B cell (primary cell): ENCODE results near the gene ACHE. TPM values are rescaled to one million over a fixed set of nuclear protein-coding genes. Genes with fewer than 3 reads are reported as not detected.

Experiments used
- ATAC-seq: fragments of 200-7000 bp; cut with Tn5 transposase; one replicate; pipeline ENCODE4 v1.10.0; 2021; ENCODE audit warnings: low read depth, mild to moderate bottlenecking, moderate number of reproducible peaks, moderate library complexity
- CTCF ChIA-PET: fragments of 350-600 bp; sonication (Branson Sonifier 250); formaldehyde crosslinking; loops from one replicate; lab custom pipeline; 2021; ENCODE audit warnings: antibody characterized with exemption, inconsistent platforms; lab: Charles Lee
- POLR2A ChIA-PET: fragments of 350-600 bp; sonication (Branson Sonifier 250); formaldehyde crosslinking; loops from one replicate; lab custom pipeline; 2021; ENCODE audit warnings: antibody characterized with exemption; lab: Charles Lee
- DNase-seq: peaks from one replicate; pipeline ENCODE4 v3.0.0; 2013
- H2AFZ ChIP-seq: 2 replicates; pipeline ENCODE4 v1.6.1; 2012; ENCODE audit warnings: mild to moderate bottlenecking, low read depth, low read length; ENCODE audit not compliant: insufficient read depth, poor library complexity, severe bottlenecking
- H3K27ac ChIP-seq, 2 donors: 1 replicate in 1 of 2; 2 replicates in 1 of 2; pipeline ENCODE4 v1.5.1; 2012 to 2013; ENCODE audit warnings: low read length in 2 of 2, mild to moderate bottlenecking in 2 of 2, moderate library complexity in 1 of 2
- H3K27me3 ChIP-seq, 4 experiments: fragments of 200-600 bp in 1 of 4; sonication (generic) in 1 of 4; replicated peaks in 1 of 4; 1 replicate in 2 of 4; 2 replicates in 2 of 4; pipeline versions ENCODE4 v1.6.1 to v1.7.0; 2013 to 2016; ENCODE audit warnings: low read length in 3 of 4, mild to moderate bottlenecking in 2 of 4, mixed read lengths in 1 of 4, moderate library complexity in 1 of 4; ENCODE audit not compliant: insufficient read depth in 4 of 4, control insufficient read depth in 3 of 4; ENCODE audit errors: control extremely low read depth in 1 of 4
- H3K36me3 ChIP-seq, 2 experiments: replicated peaks in 1 of 2; 1 replicate in 1 of 2; 2 replicates in 1 of 2; pipeline versions ENCODE4 v1.6.1 to v1.7.1; 2013; ENCODE audit warnings: low read length in 1 of 2; ENCODE audit not compliant: insufficient read depth in 2 of 2, control insufficient read depth in 1 of 2; ENCODE audit errors: control extremely low read depth in 1 of 2, extremely low read depth in 1 of 2
- H3K4me1 ChIP-seq, 2 donors: fragments of 200-600 bp in 1 of 2; sonication (generic) in 1 of 2; 1 replicate in 1 of 2; 2 replicates in 1 of 2; pipeline versions ENCODE4 v1.5.1 to v1.6.1; 2013 to 2017; ENCODE audit warnings: low read length in 2 of 2; ENCODE audit not compliant: control insufficient read depth in 2 of 2, insufficient read depth in 2 of 2
- H3K4me2 ChIP-seq: replicated peaks from 2 replicates; pipeline ENCODE3; 2012; ENCODE audit warnings: mild to moderate bottlenecking, low read depth, low read length; ENCODE audit not compliant: poor library complexity, severe bottlenecking
- H3K4me3 ChIP-seq, 5 experiments: fragments of 200-600 bp in 1 of 5; sonication (generic) in 1 of 5; 1 replicate in 3 of 5; 2 replicates in 2 of 5; pipeline versions ENCODE4 v1.5.1 to v1.7.0; 2011 to 2016; ENCODE audit warnings: low read length in 4 of 5, mild to moderate bottlenecking in 4 of 5, low read depth in 2 of 5, control low read depth in 1 of 5, moderate library complexity in 1 of 5; ENCODE audit not compliant: insufficient read depth in 1 of 5; ENCODE audit errors: control extremely low read depth in 1 of 5, extremely low read depth in 1 of 5
- H3K79me2 ChIP-seq: fragments of 200-600 bp; sonication (generic); one replicate; pipeline ENCODE4 v1.6.0; 2016; ENCODE audit warnings: low read length; ENCODE audit not compliant: control insufficient read depth, insufficient read depth
- H3K9ac ChIP-seq: fragments of 200-600 bp; sonication (generic); 2 replicates; pipeline ENCODE4 v1.6.1; 2017; ENCODE audit warnings: mild to moderate bottlenecking, low read length, moderate library complexity
- H3K9me3 ChIP-seq, 3 donors: one replicate each; pipeline versions ENCODE4 v1.6.1 to v1.7.1; 2013; ENCODE audit warnings: low read length in 2 of 3; ENCODE audit not compliant: control insufficient read depth in 2 of 3, insufficient read depth in 1 of 3; ENCODE audit errors: control extremely low read depth in 1 of 3
- H4K20me1 ChIP-seq: 2 replicates; pipeline ENCODE4 v1.6.0; 2012; ENCODE audit warnings: mild to moderate bottlenecking, low read length; ENCODE audit not compliant: insufficient read depth, control insufficient read depth, poor library complexity, severe bottlenecking
- H3K27ac Mint-ChIP-seq: one replicate; pipeline ENCODE4 v1.8.0; 2021; ENCODE audit warnings: mixed read lengths
- H3K27me3 Mint-ChIP-seq: one replicate; pipeline ENCODE4 v1.8.0; 2021; ENCODE audit warnings: mixed read lengths
- H3K4me1 Mint-ChIP-seq: one replicate; pipeline ENCODE4 v1.8.0; 2021; ENCODE audit warnings: mixed read lengths
- H3K4me3 Mint-ChIP-seq: one replicate; pipeline ENCODE4 v1.8.0; 2021; ENCODE audit warnings: mixed read lengths
- H3K9me3 Mint-ChIP-seq: one replicate; pipeline ENCODE4 v1.8.0; 2022; ENCODE audit warnings: mixed read lengths; ENCODE audit not compliant: insufficient read depth
- EZH2 ChIP-seq: IDR thresholded peaks from 2 replicates; pipeline ENCODE4 v1.6.1; 2012; ENCODE audit warnings: borderline replicate concordance, low read depth, mild to moderate bottlenecking, moderate library complexity, low read length; ENCODE audit not compliant: insufficient read depth, poor library complexity, severe bottlenecking
- WGBS: methylation state at CpG from one replicate; pipeline ENCODE4 v1.1.5; 2013; ENCODE audit warnings: missing lambda C conversion rate; ENCODE audit not compliant: insufficient coverage; 5-methylcytosine and 5-hydroxymethylcytosine counted together
- intact Hi-C: fragments of 100-400 bp; cut with micrococcal nuclease; formaldehyde crosslinking; loops from one replicate; pipeline ENCODE4 v1.10.0; 2022
- polyA plus RNA-seq: library from polyadenylated mRNA; depleted of rRNA; stranded (reverse); fragments of >200 nt; gene quantifications from 2 replicates; pipeline ENCODE4 v1.2.3, GENCODE V29; 2012
- total RNA-seq, 2 donors: library from RNA; stranded (reverse); fragments of 120-200 nt in 1 of 2; gene quantifications; 1 replicate in 1 of 2; 2 replicates in 1 of 2; pipeline versions ENCODE4 v1.2.3 to v1.2.4, GENCODE V29; 2013 to 2022
- TF ChIP-seq, protein P1 (sequence below): fragments of 200-600 bp; IDR thresholded peaks from one replicate; pipeline ENCODE4 v1.8.0; 2022; ENCODE audit warnings: antibody characterized with exemption, mild to moderate bottlenecking

The ACHE gene
- total and polyA plus RNA-seq, 2 donors (not counting 1 experiment from before 2014, with no cell fraction given), result 0.13 to 0.15 TPM

GRCh38 chr7:100874300-100874576 is 21.4 kb downstream of the ACHE start:
- Mint-ChIP-seq H3K4me3 (peak overlapping the region; percentile 97), H3K9me3 (no peaks in the 10 kb centered on the region), H3K4me1 (peaks cover 36% of the 10 kb centered on the region), H3K27ac (peak overlapping the region; percentile 95), H3K27me3 (no peaks in the 10 kb centered on the region)
- peak overlapping the region; percentile 95 for H2AFZ ChIP-seq
- ChIA-PET CTCF (interaction anchor here (1.0 to 5.2 kb wide), 2 partner anchors 22 to 957 kb away, joined by 3 to 36 read pairs; partner anchors contain the start of gene SLC12A9), POLR2A (interaction anchor here (1.3 kb wide), 1 partner anchor 21 kb away, joined by 16 read pairs; the partner anchor contains the start of gene ACHE)
- intact Hi-C loops, result loop anchor here (2.0 kb wide), 1 partner anchor 37 kb away; no protein-coding TSS in a partner anchor
- peaks cover 54% of the 10 kb centered on the region for H3K79me2 ChIP-seq
- WGBS, result 97% methylated on average over 7 of the region's 8 CpGs
- no peaks in the 10 kb centered on the region for H3K27me3 ChIP-seq
- peaks cover 0 to 22% of the 10 kb centered on the region in 2 experiments for H3K36me3 ChIP-seq
- H4K20me1 ChIP-seq, result peaks cover 38% of the 10 kb centered on the region
- peak overlapping the region; percentile 73 to 99 (median 89) for H3K4me3 ChIP-seq
- H3K4me2 ChIP-seq, result peak overlapping the region; percentile 81
- H3K9me3 ChIP-seq, result no peaks in the 10 kb centered on the region
- TF ChIP-seq EZH2, result no peak
- TF ChIP-seq, protein P1, sequence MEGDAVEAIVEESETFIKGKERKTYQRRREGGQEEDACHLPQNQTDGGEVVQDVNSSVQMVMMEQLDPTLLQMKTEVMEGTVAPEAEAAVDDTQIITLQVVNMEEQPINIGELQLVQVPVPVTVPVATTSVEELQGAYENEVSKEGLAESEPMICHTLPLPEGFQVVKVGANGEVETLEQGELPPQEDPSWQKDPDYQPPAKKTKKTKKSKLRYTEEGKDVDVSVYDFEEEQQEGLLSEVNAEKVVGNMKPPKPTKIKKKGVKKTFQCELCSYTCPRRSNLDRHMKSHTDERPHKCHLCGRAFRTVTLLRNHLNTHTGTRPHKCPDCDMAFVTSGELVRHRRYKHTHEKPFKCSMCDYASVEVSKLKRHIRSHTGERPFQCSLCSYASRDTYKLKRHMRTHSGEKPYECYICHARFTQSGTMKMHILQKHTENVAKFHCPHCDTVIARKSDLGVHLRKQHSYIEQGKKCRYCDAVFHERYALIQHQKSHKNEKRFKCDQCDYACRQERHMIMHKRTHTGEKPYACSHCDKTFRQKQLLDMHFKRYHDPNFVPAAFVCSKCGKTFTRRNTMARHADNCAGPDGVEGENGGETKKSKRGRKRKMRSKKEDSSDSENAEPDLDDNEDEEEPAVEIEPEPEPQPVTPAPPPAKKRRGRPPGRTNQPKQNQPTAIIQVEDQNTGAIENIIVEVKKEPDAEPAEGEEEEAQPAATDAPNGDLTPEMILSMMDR, result no peak
- ATAC-seq (no peak), DNase-seq (no peak)
- H3K4me1 ChIP-seq, result peaks cover 22 to 32% of the 10 kb centered on the region in 2 donors
- peak overlapping the region; percentile 95 for H3K9ac ChIP-seq
- peak overlapping the region; percentile 91 to 96 for H3K27ac ChIP-seq

DNA sequence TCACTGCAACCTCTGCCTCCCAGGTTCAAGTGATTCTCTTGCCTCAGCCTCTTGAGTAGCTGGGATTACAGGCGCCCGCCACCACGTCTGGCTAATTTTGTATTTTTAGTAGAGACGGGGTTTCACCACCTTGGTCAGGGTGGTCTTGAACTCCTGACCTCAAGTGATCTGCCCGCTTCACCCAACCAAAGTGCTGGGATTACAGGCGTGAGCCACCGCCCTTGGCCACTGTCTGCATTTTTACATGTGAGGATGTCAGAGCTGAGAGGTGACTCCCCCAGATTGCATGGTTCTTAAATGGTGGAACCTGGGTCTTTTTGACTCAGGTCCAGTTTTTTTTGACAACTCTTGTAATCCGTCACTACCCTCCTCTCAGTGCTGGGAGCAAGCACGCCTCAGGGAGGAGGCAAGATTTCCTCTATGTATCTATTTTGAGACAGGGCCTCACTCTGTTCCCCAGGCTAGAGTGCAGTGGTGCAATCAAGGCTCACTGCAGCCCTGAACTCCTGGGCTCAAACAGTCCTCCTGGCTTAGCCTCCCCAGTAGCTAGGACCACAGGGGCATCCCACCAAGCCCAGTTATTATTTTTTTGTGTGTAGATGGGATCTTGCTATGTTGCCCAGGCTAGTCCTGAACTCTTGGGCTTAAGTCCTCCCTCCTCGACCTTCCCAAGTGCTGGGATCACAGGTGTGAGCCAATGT is 21.9 kb downstream of the ACHE start:
- Histone ChIP-seq H3K36me3 (peaks cover 0 to 17% of the 10 kb centered on the region in 2 experiments), H3K4me2 (peak overlapping the region; percentile 81), H4K20me1 (peaks cover 33% of the 10 kb centered on the region), H3K9me3 (no peaks in the 10 kb centered on the region), H3K79me2 (peaks cover 49% of the 10 kb centered on the region), H3K4me3 (peak overlapping the region in 4 of 5 experiments; percentile 73 to 99 (median 92)), H3K4me1 (peaks cover 22 to 31% of the 10 kb centered on the region in 2 donors), H3K9ac (peak overlapping the region; percentile 95), H3K27me3 (no peaks in the 10 kb centered on the region), H2AFZ (peak overlapping the region; percentile 95), H3K27ac (peak overlapping the region; percentile 91 to 96)
- H3K27me3 Mint-ChIP-seq, result no peaks in the 10 kb centered on the region
- ATAC-seq, result no peak
- no peaks in the 10 kb centered on the region for H3K9me3 Mint-ChIP-seq
- ChIA-PET POLR2A (no interaction called here), CTCF (interaction anchor here (1.0 to 5.2 kb wide), 2 partner anchors 21 to 956 kb away, joined by 3 to 36 read pairs; partner anchors contain the start of gene SLC12A9)
- no peak for DNase-seq
- TF ChIP-seq, protein P1, result no peak
- no peak for TF ChIP-seq EZH2
- H3K4me1 Mint-ChIP-seq, result peaks cover 34% of the 10 kb centered on the region
- intact Hi-C loops, result loop anchor here (2.0 kb wide), 1 partner anchor 37 kb away; no protein-coding TSS in a partner anchor
- WGBS, result 92% methylated on average over 8 of the region's 10 CpGs
- H3K4me3 Mint-ChIP-seq, result peak overlapping the region; percentile 97
- peak overlapping the region; percentile 95 for H3K27ac Mint-ChIP-seq
